ENCODE results near the gene HECW1. TPM values are rescaled to one million over a fixed set of nuclear protein-coding genes. Genes with fewer than 3 reads are reported as not detected.

Gene HECW1
- total and polyA plus RNA-seq, 4 donors = 0.05 TPM; not detected in 3

- DNase-seq (ENCODE audit: low spot score) = no peak
- no peak overlapping the region for H3K9ac ChIP-seq (ENCODE audit: low read depth in 1 of 2, low read length in 2 of 2)
- no peaks in the 10 kb centered on the region for H3K4me1 ChIP-seq (ENCODE audit: control insufficient read depth in 4 of 4, insufficient read depth in 4 of 4, low read length in 3 of 4)
- TF ChIP-seq NR2F2 (IDR thresholded peaks at IDR 0.05) (no peak), FOXA1 (IDR thresholded peaks at IDR 0.05) (no peak), RAD21 (IDR thresholded peaks at IDR 0.05) (no peak), JUND (IDR thresholded peaks at IDR 0.05) (no peak), MAX (IDR thresholded peaks at IDR 0.05) (no peak), CTCF (IDR thresholded peaks at IDR 0.05; ENCODE audit: low read depth, low read length, missing input control) (no peak), HNF4A (conservative IDR thresholded peaks at IDR 0.05) (no peak), SP1 (IDR thresholded peaks at IDR 0.05) (no peak), HNF4G (IDR thresholded peaks at IDR 0.05) (no peak), ATF3 (IDR thresholded peaks at IDR 0.05) (no peak), ZBTB33 (IDR thresholded peaks at IDR 0.05) (no peak), YY1 (IDR thresholded peaks at IDR 0.05) (no peak), REST (IDR thresholded peaks at IDR 0.05) (no peak), TAF1 (conservative IDR thresholded peaks at IDR 0.05) (no peak), GABPA (IDR thresholded peaks at IDR 0.05 in 1 of 2, conservative IDR thresholded peaks at IDR 0.05 in 1 of 2) (no peak), FOXA2 (IDR thresholded peaks at IDR 0.05) (no peak), EGR1 (IDR thresholded peaks at IDR 0.05; ENCODE audit: low read depth in 2 of 2) (no peak)
- H3K4me3 ChIP-seq (ENCODE audit: low read depth in 1 of 3, low read length in 3 of 3) = no peak overlapping the region
- no peak overlapping the region for H3K27ac ChIP-seq (ENCODE audit: low read depth in 1 of 2, low read length in 2 of 2)
- H3K9me3 ChIP-seq (ENCODE audit: control insufficient read depth in 4 of 4, low read length in 3 of 4) = no peaks in the 10 kb centered on the region
- H3K27me3 ChIP-seq (ENCODE audit: control insufficient read depth in 4 of 4, insufficient read depth in 4 of 4, low read length in 3 of 4) = no peaks in the 10 kb centered on the region
- 80% methylated on average over 6 of the region's 6 CpGs for WGBS
- no peaks in the 10 kb centered on the region for H3K36me3 ChIP-seq (ENCODE audit: control insufficient read depth in 4 of 4, insufficient read depth in 3 of 4, low read depth in 1 of 4, low read length in 3 of 4)
Measured at GRCh38 chr7:43317075-43317474, 204.6 kb downstream of the HECW1 start.
